ENCODE results near the gene MAN2A2.

MAN2A2 gene

GRCh38 chr15:90957791-90958190 lies 54.7 kb downstream of the MAN2A2 start:
- TF ChIP-seq REST (IDR thresholded peaks at IDR 0.05; ENCODE audit: low read depth) = no peak
- TF ChIP-seq EP300 (IDR thresholded peaks at IDR 0.05; ENCODE audit: borderline replicate concordance) = no peak
- no peak for TF ChIP-seq TAF1 (IDR thresholded peaks at IDR 0.05; ENCODE audit: low read depth)
- TF ChIP-seq, protein P1, sequence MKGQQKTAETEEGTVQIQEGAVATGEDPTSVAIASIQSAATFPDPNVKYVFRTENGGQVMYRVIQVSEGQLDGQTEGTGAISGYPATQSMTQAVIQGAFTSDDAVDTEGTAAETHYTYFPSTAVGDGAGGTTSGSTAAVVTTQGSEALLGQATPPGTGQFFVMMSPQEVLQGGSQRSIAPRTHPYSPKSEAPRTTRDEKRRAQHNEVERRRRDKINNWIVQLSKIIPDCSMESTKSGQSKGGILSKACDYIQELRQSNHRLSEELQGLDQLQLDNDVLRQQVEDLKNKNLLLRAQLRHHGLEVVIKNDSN (IDR thresholded peaks at IDR 0.05) = no peak
- no peak for TF ChIP-seq CREB1 (IDR thresholded peaks at IDR 0.05; ENCODE audit: low read depth)
- no peak for TF ChIP-seq FOXM1 (IDR thresholded peaks at IDR 0.05; ENCODE audit: borderline replicate concordance, low read depth)
- no peak for TF ChIP-seq CEBPB (IDR thresholded peaks at IDR 0.05)
- no peak for TF ChIP-seq EGR1 (IDR thresholded peaks at IDR 0.05)
- no peak for TF ChIP-seq NFIC (IDR thresholded peaks at IDR 0.05)
- no peak for TF ChIP-seq TCF12 (IDR thresholded peaks at IDR 0.05; ENCODE audit: low read depth)
- no peak for TF ChIP-seq MAX (IDR thresholded peaks at IDR 0.05)
- TF ChIP-seq YY1 (IDR thresholded peaks at IDR 0.05; ENCODE audit: low read depth) = no peak

DNA sequence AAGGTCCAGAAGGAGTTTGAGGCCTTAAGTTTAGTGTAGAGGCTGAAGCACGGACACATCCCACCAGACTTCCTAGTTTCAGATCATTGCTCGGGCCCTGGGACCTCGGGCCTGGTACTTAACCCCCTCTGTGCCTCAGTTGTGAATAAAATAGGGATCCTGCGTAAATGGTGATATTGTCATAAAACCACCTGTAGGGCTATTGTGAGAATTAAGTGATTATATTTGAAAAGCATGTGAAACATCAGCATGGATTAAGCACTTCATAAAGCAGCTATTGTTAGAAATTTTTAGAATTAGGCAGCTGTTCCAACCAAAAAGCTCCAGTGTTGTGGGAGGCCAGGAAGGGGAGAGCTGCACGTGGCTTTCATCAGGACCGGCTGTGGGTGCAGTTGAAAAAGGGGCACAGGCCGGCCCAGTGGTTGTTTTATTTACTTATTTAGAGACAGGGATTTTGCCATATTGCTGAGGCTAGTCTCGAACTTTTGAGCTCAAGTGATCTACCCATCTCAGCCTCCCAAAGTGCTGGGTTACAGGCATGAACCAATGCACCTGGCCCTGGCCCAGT lies 56.0 kb downstream of the MAN2A2 start:
- TF ChIP-seq CREB1 (IDR thresholded peaks at IDR 0.05; ENCODE audit: low read depth) (no peak), TAF1 (IDR thresholded peaks at IDR 0.05; ENCODE audit: low read depth) (no peak), TCF12 (IDR thresholded peaks at IDR 0.05; ENCODE audit: low read depth) (no peak), FOXM1 (IDR thresholded peaks at IDR 0.05; ENCODE audit: borderline replicate concordance, low read depth) (no peak), YY1 (IDR thresholded peaks at IDR 0.05; ENCODE audit: low read depth) (no peak), ZBTB7A (IDR thresholded peaks at IDR 0.05; ENCODE audit: low read depth) (no peak), EGR1 (IDR thresholded peaks at IDR 0.05) (no peak), EP300 (IDR thresholded peaks at IDR 0.05; ENCODE audit: borderline replicate concordance) (no peak), RAD21 (IDR thresholded peaks at IDR 0.05; ENCODE audit: low read depth) (no peak), CEBPB (IDR thresholded peaks at IDR 0.05) (no peak), TEAD4 (IDR thresholded peaks at IDR 0.05) (no peak), REST (IDR thresholded peaks at IDR 0.05; ENCODE audit: low read depth) (no peak), NFIC (IDR thresholded peaks at IDR 0.05) (no peak), MAX (IDR thresholded peaks at IDR 0.05) (no peak)
- TF ChIP-seq, protein P1 (IDR thresholded peaks at IDR 0.05) = no peak

DNA sequence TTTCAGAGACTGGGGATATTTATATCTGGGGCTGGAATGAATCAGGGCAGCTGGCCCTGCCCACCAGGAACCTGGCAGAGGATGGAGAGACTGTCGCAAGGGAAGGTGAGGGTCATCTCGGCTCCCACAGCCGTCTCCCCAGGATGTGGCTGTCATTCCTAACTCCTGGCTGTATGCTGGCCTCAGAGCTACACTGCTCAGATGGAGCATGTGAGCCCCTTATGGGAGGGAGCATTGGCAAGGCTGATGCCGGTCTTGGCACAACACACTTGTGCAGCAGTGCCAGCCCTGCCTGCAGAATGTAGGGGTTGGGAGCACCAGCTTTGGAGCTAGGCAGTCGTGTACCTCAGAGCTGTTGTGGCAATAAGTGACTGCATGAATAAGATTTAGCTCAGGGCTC lies 56.8 kb downstream of the MAN2A2 start:
- TF ChIP-seq TAF1 (IDR thresholded peaks at IDR 0.05; ENCODE audit: low read depth) (no peak), CREB1 (IDR thresholded peaks at IDR 0.05; ENCODE audit: low read depth) (no peak), EGR1 (IDR thresholded peaks at IDR 0.05) (no peak), YY1 (IDR thresholded peaks at IDR 0.05; ENCODE audit: low read depth) (no peak), CEBPB (IDR thresholded peaks at IDR 0.05) (no peak), MAX (IDR thresholded peaks at IDR 0.05) (no peak), ZBTB7A (IDR thresholded peaks at IDR 0.05; ENCODE audit: low read depth) (no peak), NFIC (IDR thresholded peaks at IDR 0.05) (no peak), RAD21 (IDR thresholded peaks at IDR 0.05; ENCODE audit: low read depth) (no peak)
- TF ChIP-seq, protein P1 (IDR thresholded peaks at IDR 0.05) = no peak

DNA sequence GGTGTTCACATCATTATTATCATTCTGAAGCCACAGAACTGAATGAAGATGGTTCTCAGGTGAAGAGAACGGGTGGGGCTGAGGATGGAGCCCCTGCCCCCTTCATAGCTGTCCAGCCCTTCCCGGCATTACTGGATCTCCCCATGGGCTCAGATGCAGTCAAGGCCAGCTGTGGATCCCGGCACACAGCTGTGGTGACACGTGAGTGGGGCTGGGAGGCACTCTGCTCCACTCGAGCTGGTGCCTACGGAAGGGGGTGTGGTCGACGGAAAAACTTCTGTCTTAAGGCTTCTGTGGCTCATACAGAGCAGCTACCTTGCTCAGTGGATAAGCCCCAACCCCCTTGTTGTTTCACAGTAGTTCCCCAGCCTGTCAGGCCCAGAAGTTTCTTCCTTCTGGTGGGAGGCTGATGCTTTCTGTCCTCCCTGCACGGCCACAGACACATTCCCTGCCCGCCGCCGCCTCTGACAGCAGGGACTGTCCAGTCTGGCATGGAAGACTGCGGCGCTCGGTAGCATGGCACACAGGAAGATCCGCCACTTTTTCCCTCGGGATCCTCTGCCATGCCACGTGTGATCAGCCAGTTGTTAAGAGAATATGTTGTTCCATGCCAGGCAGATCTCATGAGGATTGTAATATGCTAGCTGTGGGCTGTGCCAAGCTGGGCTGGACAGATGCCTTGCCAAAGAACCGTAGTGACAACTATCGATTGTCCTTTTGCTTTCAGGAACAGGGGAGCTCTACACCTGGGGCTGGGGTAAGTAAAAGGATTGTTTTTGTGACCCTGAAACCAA lies 57.4 kb downstream of the MAN2A2 start:
- TF ChIP-seq MAX (IDR thresholded peaks at IDR 0.05) (no peak), FOXM1 (IDR thresholded peaks at IDR 0.05; ENCODE audit: borderline replicate concordance, low read depth) (no peak), CEBPB (IDR thresholded peaks at IDR 0.05) (no peak)

DNA sequence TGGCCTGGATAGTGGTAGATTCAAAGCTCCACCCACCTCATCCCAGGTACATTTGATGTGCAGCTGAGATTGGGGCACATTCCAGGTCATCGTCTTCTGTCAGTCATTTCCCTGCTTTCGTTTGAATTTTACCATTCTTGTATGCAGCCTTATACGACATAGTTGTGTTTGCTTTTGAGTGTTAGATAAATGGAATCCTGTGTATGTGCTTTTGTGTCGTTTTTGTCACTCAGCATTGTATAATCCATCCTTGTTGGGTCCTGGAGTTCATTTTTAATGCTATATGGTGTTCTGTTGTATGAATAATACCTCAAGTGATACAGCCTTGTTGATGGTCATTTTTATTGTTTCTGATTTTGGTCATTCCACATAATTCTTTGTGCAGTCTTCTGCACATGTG lies 58.9 kb downstream of the MAN2A2 start:
- TF ChIP-seq MAX (IDR thresholded peaks at IDR 0.05) = no peak
- no peak for TF ChIP-seq ZBTB7A (IDR thresholded peaks at IDR 0.05; ENCODE audit: low read depth)
- no peak for TF ChIP-seq TAF1 (IDR thresholded peaks at IDR 0.05; ENCODE audit: low read depth)
- no peak for TF ChIP-seq TCF12 (IDR thresholded peaks at IDR 0.05; ENCODE audit: low read depth)
- TF ChIP-seq REST (IDR thresholded peaks at IDR 0.05; ENCODE audit: low read depth) = no peak
- no peak for TF ChIP-seq TEAD4 (IDR thresholded peaks at IDR 0.05)
- TF ChIP-seq EGR1 (IDR thresholded peaks at IDR 0.05) = no peak
- no peak for TF ChIP-seq CREB1 (IDR thresholded peaks at IDR 0.05; ENCODE audit: low read depth)
- TF ChIP-seq EP300 (IDR thresholded peaks at IDR 0.05; ENCODE audit: borderline replicate concordance) = no peak
- TF ChIP-seq RAD21 (IDR thresholded peaks at IDR 0.05; ENCODE audit: low read depth) = no peak
- no peak for TF ChIP-seq NFIC (IDR thresholded peaks at IDR 0.05)
- TF ChIP-seq YY1 (IDR thresholded peaks at IDR 0.05; ENCODE audit: low read depth) = no peak
- TF ChIP-seq, protein P1 (IDR thresholded peaks at IDR 0.05) = no peak
- TF ChIP-seq CEBPB (IDR thresholded peaks at IDR 0.05) = no peak
- TF ChIP-seq FOXM1 (IDR thresholded peaks at IDR 0.05; ENCODE audit: borderline replicate concordance, low read depth) = no peak
